ENCODE data around the gene TTLL8. TPM values are rescaled to one million over a fixed set of nuclear protein-coding genes. Genes with fewer than 3 reads are reported as not detected.
"Not testable (repeated sequence)": the region's sequence is repeated elsewhere in the genome, so short reads cannot be mapped to it uniquely, and the experiment has no call there.

The TTLL8 gene
- total and polyA plus RNA-seq, 12 donors = not detected

DNA sequence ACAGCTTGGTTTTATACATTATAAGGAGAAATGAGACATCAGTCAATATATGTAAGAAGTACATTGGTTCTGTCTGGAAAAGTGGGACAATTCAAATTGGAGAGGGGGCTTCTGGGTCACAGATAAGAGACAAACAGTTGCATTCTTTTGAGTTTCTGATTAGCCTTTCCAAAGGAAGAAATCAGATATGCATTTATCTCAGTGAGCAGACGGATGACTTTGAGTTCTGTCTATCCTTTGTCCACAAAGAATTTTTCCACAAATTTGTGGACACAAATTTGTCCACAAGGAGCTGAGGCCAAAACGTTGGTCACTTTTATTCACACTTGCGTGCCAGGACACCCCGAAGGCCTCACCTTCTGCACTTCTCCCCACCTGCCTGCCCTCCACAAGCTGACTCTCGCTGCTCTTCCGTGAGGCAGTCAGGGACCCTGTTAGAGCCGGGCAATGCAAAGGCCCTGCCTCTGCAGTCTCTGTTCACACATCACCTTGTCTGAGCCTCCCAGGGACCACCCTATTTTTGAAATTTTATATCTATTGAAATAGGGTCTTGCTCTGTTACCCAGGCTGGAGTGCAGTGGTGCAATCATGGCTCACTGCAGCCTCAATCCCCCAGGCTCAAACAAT is 66.1 kb downstream of the TTLL8 start:
- TF ChIP-seq, protein P1, sequence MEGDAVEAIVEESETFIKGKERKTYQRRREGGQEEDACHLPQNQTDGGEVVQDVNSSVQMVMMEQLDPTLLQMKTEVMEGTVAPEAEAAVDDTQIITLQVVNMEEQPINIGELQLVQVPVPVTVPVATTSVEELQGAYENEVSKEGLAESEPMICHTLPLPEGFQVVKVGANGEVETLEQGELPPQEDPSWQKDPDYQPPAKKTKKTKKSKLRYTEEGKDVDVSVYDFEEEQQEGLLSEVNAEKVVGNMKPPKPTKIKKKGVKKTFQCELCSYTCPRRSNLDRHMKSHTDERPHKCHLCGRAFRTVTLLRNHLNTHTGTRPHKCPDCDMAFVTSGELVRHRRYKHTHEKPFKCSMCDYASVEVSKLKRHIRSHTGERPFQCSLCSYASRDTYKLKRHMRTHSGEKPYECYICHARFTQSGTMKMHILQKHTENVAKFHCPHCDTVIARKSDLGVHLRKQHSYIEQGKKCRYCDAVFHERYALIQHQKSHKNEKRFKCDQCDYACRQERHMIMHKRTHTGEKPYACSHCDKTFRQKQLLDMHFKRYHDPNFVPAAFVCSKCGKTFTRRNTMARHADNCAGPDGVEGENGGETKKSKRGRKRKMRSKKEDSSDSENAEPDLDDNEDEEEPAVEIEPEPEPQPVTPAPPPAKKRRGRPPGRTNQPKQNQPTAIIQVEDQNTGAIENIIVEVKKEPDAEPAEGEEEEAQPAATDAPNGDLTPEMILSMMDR (IDR thresholded peaks at IDR 0.05) = no peak
- no peak for TF ChIP-seq POLR2A (IDR thresholded peaks at IDR 0.05)
- peaks cover 0 to 6% of the 10 kb centered on the region in 2 donors for H3K4me1 ChIP-seq (replicated peaks in 1 of 2)
- WGBS, 4 donors = 82 to 91% (median 88%) methylated on average over 7 of the region's 7 CpGs
- H3K27me3 ChIP-seq = no peaks in the 10 kb centered on the region
- DNase-seq = no peak
- H3K4me3 ChIP-seq = no peak overlapping the region
- H3K9me3 ChIP-seq (replicated peaks in 1 of 3) = peaks cover 0 to 14% (median 0%) of the 10 kb centered on the region in 3 donors
- no peaks in the 10 kb centered on the region for H3K36me3 ChIP-seq (replicated peaks in 1 of 2)
- intact Hi-C loops (cut with DNase I) = loop anchor here in 1 of 2 donors (5.0 kb wide), 1 partner anchor 60 kb away; no protein-coding TSS in a partner anchor
- no peak overlapping the region for H3K27ac ChIP-seq

DNA sequence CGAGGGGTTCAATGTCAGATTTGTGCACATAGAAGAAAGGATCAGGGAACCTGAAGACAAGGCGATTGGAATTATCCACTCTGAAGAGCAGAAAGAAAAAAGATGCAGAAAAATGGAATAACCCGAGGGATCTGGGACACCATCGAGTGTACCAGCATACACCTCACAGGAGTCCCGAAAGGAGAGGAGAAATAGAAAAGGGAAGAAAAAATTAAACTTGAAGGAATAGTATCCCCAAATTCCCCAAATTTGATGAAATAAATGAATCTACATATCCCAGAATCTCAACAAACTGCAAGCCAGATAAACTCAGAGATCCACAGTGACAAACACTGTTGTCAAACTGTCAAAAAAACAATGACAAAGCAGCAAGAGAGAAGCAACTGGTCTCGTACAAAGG is 66.9 kb downstream of the TTLL8 start:
- Histone ChIP-seq H3K27me3 (no peaks in the 10 kb centered on the region), H3K4me1 (replicated peaks in 1 of 2) (peaks cover 0 to 6% of the 10 kb centered on the region in 2 donors), H3K4me3 (no peak overlapping the region), H3K36me3 (replicated peaks in 1 of 2) (no peaks in the 10 kb centered on the region), H3K9me3 (replicated peaks in 1 of 3) (peaks cover 0 to 14% (median 0%) of the 10 kb centered on the region in 3 donors), H3K27ac (no peak overlapping the region)
- no peak for DNase-seq
- 81 to 91% (median 86%) methylated on average over 6 of the region's 6 CpGs for WGBS, 4 donors
- intact Hi-C loops (cut with DNase I) = loop anchor here in 1 of 2 donors (5.0 kb wide), 1 partner anchor 59 kb away; no protein-coding TSS in a partner anchor
- TF ChIP-seq, protein P1 (IDR thresholded peaks at IDR 0.05) = no peak
- TF ChIP-seq POLR2A (IDR thresholded peaks at IDR 0.05) = no peak

DNA sequence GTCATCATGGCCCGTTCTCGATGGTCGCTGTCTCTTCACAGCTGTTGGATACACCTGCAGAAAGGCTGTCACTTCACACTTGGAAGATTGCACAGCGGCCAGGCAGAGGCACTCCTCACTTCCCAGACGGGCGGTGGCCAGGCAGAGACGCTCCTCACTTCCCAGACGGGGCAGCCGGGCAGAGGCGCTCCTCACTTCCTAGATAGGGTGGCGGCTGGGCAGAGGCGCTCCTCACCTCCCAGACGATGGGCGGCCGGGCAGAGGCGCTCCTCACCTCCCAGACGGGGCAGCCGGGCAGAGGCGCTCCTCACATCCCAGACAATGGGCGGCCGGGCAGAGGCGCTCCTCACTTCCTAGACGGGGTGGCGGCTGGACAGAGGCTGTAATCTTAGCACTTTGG is 68.3 kb downstream of the TTLL8 start:
- H3K27me3 ChIP-seq; H3K4me3 ChIP-seq; H3K4me1 ChIP-seq (replicated peaks in 1 of 2); DNase-seq; H3K27ac ChIP-seq; H3K36me3 ChIP-seq (replicated peaks in 1 of 2): not testable (repeated sequence)
- peaks cover 0 to 14% (median 0%) of the 10 kb centered on the region in 3 donors for H3K9me3 ChIP-seq (replicated peaks in 1 of 3)
- intact Hi-C loops (cut with DNase I) = loop anchor here (5.0 to 10.0 kb wide), 2 partner anchors 55 to 58 kb away; no protein-coding TSS in a partner anchor
- 92 to 94% (median 92%) methylated on average over 9 to 24 of the region's 24 CpGs; no CpG with 5 or more reads in 1 of the 4 donors for WGBS, 4 donors

DNA sequence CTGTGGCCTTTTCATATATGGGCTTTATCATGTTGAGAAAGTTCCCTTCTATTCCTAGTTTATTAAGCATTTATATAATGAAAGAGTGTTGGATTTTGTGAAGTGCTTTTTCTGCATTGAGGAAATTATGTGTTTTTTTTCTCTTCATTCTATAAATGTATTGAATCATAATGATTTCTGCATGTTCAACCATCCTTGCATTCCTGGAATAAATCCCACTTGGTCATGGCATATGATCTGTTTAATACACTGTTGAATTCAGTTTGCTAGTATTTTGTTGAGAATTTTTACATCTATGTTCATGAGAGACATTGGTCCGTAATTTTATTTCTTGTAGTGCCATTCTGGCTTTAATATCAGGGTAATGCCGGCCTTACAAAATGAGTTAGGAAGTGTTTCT is 71.8 kb downstream of the TTLL8 start:
- no peak for TF ChIP-seq POLR2A (IDR thresholded peaks at IDR 0.05)
- TF ChIP-seq, protein P1 (IDR thresholded peaks at IDR 0.05) = no peak
- H3K9me3 ChIP-seq (replicated peaks in 1 of 3) = peaks cover 0 to 8% (median 0%) of the 10 kb centered on the region in 3 donors

More for the DNA sequence above, 71.8 kb downstream of the TTLL8 start:
- Histone ChIP-seq H3K27ac (no peak overlapping the region), H3K4me3 (no peak overlapping the region), H3K27me3 (peaks cover 16% of the 10 kb centered on the region), H3K36me3 (replicated peaks in 1 of 2) (no peaks in the 10 kb centered on the region), H3K4me1 (replicated peaks in 1 of 2) (peaks cover 7 to 8% of the 10 kb centered on the region in 2 donors)
- intact Hi-C loops (cut with DNase I) = loop anchor here in 1 of 2 donors (10.0 kb wide), 1 partner anchor 52 kb away; no protein-coding TSS in a partner anchor
- WGBS, 4 donors = 91 to 95% (median 94%) methylated on average over 2 of the region's 2 CpGs
- DNase-seq = no peak
